ENCODE results near the gene PYGL.

DNA sequence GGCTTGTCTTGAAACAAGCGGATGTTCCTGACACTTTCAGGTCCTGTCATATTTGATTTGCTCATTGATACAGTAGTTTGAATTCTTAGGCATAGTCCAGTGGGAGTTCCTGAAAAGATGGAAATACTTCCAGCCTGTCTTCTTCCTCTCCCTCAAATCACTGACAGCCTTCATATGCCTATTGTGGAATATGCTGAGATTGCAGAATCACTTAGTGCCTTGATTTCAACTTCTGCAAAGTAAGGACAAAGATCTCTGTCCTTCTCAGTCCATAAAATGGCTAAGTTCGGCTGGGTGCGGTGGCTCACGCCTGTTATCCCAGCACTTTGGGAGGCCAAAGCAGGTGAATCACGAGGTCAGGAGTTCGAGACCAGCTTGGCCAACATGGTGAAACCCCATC, 6.7 kb upstream of the PYGL start:
- TF ChIP-seq, protein P1, sequence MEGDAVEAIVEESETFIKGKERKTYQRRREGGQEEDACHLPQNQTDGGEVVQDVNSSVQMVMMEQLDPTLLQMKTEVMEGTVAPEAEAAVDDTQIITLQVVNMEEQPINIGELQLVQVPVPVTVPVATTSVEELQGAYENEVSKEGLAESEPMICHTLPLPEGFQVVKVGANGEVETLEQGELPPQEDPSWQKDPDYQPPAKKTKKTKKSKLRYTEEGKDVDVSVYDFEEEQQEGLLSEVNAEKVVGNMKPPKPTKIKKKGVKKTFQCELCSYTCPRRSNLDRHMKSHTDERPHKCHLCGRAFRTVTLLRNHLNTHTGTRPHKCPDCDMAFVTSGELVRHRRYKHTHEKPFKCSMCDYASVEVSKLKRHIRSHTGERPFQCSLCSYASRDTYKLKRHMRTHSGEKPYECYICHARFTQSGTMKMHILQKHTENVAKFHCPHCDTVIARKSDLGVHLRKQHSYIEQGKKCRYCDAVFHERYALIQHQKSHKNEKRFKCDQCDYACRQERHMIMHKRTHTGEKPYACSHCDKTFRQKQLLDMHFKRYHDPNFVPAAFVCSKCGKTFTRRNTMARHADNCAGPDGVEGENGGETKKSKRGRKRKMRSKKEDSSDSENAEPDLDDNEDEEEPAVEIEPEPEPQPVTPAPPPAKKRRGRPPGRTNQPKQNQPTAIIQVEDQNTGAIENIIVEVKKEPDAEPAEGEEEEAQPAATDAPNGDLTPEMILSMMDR (IDR thresholded peaks at IDR 0.05): no peak
- no peak for TF ChIP-seq POLR2A (IDR thresholded peaks at IDR 0.05)
